ENCODE data around the gene FOXF2.
A peak's percentile ranks its signal among the peaks of the same experiment; 100 is the strongest.

The FOXF2 gene

DNA sequence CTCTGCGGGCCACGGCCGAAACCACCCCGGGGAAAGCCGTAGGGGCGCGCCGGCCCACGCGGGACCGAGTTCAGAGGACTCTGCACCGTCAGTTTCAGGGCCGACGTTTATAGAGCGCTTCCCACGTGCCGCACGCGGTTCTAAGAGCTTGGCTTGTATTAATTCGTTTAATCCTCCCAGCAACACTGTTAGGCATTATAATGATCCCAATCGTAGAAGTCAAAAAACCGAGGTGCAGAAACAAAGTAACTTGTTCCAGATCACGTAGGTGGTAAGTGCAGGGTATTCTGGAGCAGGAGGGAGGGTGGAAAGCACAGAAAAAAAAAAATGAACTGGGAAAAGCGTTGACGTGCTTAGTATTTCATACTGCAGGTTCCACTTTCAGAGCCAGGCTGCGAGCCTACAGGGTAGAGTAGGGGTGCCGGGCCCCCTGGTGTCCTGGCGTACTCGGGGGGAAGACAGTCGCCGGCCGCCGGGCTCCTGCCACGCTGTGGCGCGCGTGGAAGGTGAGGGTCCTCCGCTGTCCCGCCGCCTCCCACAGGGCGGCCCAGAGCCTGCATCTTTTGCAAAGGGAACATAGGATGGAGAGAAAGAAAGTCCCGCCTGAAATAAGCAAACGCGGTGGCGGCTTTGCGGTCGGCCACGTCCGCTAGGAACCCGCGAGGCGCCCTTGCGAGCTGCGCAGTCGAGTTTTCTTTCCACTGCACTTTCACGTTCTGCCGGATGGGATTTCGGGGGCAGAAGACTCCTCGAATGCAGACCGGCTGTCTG is 10.2 kb upstream of the FOXF2 start:
- no peak for DNase-seq

DNA sequence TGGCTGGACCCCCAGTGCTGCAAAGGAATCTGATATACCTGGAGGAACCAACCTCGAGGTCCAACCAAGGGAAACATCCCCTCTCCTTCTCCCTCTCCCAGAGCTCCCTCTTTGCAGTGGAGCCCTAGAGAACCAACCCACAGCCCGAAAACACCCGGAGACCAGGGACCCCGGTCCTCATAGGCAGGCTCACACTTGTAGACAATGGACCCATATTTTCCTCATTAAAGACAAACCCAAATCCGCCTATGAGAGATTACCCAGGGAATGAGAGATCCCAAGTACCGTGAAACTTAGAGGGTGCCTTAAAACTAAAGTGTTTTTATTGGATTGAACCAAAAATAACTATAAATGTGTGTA is 9.6 kb upstream of the FOXF2 start:
- no peak for DNase-seq

DNA sequence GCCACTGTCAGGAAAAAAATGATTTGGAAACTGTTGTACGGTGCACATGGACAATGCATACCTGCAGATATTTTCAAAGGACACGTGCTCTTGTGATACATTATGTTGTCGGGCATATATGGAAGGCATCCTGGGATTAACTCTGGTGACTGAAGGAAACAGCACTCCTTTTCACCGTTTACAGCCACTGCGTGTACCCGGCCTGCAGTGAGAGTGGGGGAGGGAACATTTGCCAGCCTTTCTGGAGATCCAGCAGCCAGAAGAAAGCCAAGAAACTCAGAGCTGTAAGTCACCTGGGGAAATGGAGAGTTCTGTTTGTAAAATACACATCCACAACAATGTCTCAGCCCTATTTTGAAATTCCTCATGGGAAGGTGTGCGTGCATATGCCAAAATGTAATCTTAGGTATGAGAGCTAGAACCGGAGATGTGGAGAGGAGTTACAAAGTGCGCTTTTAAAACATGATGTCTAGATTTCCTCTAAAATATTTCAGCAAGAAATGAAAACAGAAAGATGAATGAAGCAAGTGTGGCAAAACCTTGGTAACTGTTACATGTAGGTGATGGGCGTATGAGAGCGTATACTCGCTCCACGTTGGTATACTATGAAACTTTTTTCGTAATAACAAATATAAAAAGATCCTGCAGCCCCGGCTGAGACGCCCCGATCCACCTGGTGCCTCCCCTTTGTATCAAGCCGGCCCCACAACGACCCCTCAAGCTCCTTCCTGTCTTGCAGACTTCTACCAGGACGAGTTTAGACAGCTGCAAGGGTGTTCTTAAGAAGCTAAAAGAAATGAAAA is 8.6 kb upstream of the FOXF2 start:
- DNase-seq, result no peak

DNA sequence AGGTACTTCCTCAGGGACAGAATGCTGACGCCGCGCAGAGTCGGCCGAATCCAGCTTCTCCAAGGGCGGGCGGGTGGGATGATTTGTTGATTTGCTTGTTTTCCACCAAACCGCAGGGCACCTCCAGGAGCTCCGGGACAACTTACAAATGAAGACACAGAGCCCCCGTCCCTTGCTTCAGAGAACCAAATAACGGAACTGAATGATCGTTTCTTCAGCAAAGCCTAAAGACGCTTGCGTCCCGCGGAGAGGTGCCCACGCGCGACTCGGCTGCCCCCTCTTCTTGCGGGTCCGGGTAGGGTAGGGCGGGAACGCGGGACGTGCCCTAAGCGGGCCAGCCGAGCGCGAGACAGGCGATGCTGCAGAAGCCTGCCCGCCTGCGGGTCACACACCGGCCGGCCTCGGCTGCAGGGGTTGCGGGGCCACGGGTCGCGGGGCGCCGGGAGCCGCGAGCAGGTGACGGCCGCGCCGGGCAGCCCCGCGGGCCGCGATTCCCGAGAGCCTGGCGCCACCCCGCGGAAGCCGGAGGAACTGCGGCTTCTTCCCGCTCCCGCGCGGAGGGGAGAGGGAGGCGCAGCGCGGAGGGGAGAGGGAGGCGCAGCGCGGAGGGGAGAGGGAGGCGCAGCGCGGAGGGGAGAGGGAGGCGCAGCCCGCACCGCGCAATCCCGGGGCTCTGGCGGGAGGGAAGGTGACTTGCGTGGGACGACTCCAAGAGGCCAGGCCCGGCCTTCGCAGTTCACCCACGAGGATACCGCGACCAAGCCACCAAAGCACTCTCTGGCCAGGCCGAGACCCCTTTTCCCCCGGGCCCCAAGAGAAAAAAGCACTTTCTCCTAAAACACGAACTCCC is 7.7 kb upstream of the FOXF2 start:
- DNase-seq, result peak; percentile 48

DNA sequence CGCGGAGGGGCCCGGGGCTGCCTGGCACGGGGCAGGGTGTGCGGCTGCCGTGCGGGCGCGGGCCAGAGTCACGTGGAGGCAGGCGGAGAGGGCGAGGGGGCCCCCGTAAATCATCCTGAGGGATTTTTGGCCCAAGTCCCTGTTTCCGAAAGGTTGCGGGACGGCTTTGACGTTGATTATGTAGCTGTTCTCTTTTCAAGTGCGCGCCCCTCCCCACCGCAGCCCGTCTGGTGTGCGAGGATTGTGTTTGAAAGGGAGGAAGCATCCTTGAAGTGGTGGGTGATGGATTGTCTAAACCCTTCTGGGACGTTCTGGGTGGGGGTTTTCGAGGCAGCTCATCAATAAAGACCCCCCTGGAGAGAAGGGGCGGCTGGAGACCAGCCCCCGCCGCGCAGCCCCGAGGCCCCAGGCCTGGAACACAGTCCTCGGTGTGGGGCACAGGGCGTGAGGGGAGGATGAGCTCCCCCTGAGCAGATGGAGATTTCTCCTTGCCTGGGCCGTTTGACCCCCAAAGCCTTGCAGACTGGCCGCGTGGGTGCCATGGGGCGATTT is 7.0 kb upstream of the FOXF2 start:
- no peak for DNase-seq

DNA sequence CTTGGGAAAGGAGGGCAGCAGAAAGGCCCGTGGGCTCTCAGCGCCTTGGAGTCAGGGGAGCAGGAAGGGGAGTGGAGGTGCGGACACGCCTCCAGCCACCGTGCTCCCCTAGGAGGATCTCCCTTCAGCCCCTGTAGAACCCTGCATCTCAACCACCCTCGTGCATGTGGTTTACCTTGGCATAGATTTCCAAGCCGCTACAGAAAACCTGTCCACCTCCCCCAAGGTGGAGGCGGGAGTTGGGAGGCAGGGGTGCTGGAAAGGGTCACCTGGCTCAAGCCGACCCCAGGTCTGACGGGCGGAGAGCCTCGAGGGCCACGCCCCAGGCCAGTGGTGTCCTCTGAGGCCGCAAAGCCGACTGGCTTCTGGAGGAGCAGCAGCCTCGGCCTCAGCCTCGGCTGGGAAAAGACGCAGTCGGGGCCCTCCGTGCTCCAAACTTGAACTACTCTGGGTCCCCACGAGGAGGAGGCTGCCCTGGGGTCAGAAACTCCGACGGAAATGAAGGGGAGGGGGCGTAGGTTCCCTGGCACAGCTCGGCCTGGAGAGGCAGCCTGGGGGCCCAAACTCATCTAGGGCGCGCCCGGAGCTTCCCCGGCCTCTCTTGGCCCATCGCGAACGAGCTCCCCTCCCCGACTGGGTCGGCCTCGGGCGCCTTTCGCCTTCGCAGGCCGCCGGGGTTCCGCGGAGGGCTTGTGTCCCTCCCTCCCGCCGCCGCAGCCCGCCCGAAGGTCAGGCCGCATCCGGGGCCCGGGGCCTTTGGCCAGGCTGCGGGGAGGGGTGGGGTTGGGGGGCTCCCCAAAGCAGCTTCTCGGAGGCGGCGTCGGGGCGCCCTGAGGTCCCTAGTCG is 6.3 kb upstream of the FOXF2 start:
- DNase-seq, result no peak

DNA sequence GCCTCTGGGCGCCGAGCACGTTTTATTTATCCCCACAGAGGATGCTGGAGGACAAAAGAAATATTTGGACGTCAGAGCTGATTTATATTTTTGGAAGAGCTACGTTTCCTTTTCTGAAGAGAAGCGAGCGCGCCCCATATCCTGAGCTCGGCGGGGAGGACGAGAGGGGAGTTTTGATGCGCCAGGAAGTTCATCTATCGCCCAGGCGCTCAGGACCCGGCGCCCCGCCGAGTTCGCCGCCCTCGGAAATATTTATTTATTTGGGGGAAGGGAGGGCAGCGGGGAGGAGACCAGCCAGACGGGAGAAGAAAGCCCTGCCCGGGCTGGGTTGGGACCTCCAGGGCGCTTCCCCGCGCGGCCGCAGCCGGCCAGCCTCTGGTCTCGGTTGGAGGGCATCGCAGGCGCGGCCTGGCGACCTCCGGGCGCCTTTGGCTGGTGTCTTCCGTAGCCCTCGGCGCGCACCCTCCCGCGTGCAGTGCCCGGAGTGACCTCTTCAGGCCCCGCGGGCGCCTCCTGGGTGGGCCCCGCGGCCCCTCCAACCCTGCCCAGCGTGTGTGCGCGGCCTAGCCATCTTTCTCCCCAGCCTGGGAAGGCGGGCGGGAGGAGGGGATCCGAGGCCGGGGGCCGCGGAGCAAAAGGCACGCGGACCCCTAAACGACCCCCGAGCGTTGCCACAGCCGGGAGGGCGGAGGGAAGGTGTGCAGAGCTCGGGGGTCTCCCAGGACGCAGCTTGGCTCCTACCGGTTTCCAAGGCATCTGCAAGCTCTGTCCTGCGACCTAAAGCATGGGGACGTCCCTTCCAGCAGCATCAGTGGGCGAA is 5.4 kb upstream of the FOXF2 start:
- DNase-seq, result no peak

DNA sequence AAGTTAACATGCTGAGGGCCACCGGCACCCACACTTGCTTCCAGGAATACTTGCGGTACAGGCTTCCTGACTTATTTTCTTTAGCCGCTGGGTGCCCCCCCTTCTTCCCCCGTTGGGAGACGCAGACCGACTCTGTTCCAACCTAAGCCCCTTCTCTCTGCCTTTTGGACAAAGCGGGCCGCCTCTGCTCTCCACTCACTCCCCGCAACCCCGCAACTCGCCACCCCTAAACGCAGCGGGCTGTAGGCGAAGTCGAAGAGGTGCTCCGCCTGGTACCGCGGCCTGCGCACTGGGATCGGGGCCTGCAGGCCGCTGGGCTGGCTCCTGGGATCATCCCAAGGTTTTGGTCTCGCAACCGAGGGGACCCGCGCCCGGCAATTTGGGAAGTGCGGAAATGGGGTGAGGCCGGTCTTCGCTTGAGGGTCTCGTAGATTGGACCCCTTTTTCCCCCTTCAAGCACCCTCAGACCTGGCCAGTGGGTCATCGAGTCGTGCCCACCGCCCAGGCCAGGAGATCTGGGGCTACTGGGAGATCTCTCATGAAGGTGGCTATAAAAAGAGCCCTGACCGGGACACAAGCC is 4.7 kb upstream of the FOXF2 start:
- no peak for DNase-seq

DNA sequence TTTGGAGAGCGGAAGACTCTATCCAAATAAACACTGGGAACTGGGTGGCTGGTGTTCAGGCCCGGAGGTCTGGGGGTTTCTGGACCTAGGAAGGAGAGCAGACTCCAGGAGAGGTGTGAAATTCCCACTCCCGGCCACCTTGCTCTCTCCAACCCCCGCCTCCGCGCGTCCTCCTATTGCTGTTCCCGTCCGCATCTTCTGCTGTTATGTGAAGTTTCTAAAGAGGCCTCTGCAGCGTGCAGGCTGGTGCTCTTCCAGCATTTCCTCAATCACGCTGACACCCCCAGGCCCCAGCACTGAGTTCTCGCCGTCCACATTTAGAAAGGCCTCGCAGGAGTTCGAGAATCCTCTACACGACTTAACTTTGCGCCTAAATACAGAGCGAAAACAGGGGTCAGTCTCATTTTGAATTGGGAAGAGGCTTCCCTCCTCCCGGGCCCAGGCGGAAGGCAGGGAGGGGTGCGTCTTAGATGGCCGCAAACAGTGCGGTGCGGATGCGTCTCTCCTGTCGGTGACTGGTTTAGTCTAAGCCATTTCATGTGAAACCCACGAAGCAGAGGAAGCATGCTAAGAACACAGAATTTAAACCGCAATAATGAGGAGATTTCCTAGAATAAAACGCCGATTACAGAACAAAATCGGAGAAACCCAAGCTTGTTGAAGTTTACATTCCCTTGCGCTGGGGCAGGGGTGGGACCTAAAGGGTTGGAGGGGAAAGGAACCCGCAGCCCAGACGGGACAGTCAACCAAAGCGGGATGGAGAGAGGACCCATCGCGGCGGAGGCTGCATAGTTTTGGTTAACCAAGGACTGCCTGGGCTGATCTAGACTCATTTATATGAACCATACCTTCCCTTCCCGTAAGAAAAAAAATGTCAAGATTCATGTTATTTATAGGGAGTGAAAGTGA is 4.0 kb upstream of the FOXF2 start:
- no peak for DNase-seq

DNA sequence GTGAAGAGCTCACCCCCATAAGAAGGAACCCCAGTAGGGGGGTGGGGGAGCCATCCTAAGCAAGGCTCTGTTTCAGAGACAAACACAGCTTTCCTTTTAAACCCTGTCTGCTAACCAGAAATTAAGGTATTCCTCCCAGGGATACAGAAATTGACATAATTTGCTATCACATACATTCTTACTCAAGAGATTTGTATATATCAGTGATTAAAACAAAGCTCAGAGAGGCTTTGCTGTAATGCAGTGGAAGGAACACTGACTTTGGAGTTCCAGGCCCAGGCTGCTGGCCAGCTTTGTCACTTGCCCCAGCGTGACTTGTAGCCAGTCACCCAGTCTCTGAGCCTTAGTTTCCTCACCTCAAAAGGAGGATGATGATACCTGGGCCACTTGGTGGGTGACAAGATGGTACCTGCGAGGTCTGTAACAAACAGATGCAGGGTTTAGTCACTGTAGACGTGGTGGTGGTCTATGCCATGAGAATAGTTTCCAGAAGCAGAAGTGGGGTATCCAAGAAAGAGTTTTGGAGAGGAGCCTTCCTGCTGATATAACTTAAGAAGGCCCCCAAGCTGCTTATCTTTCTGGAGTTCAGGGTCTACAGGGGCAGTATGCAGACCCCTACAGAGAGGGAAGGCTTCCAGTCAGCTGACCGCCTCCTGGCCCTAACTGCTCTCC is 3.2 kb upstream of the FOXF2 start:
- DNase-seq, result no peak

DNA sequence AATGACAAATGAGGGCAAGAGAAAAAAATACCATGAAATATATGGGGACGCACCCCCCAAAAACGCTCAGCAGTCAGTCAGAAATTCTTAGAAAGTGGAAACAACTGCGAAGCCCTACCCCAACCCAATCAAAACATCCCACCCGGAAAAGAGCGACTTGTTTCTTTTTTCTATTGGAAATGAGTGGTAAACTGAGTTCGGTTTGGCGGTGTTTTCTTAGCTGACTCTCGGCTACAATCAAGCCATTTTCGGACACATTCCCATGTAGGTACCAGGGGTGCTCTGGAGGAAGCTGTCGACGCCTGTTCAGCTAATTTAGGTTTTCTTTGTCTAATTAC is 1.9 kb upstream of the FOXF2 start:
- DNase-seq, result no peak

DNA sequence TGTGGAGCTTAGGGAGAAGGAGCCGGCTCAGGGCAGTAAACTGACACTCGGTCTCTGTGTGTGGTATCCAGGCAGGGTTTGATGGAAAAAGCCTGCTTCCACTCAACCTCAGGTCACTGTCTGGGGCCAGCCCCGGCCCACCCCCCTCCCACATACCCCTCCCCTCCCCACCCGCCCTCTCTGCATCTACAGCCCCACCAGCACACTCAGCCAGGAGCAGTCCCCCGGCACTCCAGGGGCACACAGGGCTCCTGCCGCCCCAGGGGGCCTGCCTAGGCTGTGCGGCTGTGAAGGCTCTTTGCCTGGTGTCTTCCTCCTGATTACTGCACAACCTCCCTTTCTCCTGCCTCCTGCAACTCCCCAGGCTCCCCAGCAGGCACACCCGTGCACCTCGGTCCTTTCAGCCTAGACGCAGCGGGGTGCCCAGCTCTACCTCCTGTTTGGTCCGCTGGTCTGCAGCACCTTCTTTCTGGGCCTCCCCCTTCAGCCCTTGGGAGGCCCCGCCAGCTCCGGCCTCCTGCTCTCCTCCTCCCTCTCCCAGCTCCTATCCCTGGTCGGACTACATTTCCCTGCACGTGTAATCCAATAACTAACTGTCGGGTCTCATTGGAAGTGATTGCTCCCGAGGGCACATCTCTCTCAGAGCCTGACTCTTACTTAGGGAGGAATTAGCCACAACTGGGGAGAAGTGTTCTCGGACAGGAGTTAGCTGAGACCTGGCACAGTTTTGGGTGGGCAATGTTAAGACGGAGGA is 1.3 kb upstream of the FOXF2 start:
- no peak for DNase-seq

DNA sequence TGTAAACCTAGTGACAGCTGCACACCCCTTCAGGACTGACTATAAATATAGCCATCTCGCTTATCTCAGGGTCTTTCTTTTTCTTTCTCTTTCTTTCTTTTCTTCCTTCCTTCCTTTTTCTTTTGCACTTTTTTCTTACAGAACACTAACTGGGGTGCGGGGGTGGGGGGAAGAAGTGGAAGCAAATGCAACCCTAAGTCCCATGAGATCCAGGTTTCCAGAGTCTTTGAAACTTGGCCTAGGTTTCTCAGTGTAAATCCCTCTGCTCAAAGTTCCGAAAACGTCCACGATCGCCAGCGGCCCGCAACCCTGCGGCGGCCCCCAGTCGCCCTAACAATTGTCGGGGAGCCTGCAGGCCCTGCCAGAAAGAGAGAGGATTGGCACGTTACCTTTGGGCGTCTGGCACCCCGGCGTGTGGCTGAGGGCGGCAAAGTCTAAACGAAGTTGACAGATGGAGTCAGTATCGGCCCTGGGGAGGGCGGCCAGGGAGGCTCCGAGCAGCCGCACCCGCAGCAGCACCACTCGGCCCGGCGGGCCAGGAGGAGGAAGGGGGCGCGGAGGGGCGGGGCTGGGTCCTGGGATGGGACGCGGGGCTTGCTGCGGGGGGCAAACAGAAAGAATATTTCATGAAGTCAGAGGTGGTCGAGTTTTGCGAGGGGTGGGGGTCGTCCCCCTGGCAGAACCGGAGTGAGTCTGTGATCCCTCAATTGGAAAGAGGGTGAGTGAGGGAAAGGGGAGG is 577 bp upstream of the FOXF2 start:
- no peak for DNase-seq

DNA sequence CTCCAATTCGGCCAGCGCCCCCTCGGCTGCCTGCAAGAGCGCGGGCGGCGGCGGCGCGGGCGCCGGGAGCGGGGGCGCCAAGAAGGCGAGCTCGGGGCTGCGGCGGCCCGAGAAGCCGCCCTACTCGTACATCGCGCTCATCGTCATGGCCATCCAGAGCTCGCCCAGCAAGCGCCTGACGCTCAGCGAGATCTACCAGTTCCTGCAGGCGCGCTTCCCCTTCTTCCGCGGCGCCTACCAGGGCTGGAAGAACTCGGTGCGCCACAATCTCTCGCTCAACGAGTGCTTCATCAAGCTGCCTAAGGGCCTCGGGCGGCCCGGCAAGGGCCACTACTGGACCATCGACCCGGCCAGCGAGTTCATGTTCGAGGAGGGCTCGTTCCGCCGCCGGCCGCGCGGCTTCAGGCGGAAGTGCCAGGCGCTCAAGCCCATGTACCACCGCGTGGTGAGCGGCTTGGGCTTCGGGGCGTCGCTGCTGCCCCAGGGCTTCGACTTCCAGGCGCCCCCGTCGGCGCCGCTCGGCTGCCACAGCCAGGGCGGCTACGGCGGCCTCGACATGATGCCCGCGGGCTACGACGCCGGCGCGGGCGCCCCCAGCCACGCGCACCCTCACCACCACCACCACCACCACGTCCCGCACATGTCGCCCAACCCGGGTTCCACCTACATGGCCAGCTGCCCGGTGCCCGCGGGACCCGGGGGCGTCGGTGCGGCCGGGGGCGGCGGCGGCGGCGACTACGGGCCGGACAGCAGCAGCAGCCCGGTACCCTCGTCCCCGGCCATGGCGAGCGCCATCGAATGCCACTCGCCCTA is 963 bp downstream of the FOXF2 start:
- peak; percentile 42 for DNase-seq

DNA sequence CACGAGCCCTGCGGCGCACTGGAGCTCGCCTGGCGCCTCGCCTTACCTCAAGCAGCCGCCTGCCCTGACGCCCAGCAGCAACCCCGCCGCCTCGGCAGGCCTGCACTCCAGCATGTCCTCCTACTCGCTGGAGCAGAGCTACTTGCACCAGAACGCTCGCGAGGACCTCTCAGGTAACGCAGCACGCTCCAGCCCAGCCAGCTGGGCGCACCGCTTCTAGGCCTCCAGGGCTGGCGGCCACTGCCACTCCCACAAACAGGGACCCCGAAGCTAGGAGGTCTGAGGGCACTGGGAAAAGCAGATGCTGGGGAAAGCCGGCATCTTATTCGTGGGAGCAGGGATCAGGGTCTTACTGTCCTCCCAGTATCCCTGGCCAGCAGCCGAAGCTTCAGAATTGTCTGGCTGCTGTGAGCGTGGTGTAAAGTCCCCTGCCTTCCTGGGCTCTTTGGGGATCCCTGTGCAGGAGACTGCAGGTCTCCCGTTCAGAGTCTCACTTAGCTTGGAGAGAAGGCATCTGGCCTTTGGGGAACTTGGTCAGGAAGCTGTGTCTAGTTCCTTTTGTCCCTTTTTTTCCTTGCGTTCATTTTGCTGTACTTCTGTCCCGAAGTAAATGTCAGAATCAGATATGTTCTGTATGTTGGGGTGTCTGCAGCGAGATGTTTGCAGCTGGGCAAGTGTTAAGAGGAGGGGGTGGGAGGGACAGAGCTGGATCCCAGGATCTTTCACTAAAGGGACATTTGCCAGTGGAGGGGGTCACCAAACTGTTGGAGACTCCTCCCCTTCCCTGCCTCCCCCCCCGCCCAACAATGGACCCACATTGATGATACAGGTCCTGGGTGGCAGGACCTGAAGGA is 1.8 kb downstream of the FOXF2 start:
- DNase-seq, result peak; percentile 31

DNA sequence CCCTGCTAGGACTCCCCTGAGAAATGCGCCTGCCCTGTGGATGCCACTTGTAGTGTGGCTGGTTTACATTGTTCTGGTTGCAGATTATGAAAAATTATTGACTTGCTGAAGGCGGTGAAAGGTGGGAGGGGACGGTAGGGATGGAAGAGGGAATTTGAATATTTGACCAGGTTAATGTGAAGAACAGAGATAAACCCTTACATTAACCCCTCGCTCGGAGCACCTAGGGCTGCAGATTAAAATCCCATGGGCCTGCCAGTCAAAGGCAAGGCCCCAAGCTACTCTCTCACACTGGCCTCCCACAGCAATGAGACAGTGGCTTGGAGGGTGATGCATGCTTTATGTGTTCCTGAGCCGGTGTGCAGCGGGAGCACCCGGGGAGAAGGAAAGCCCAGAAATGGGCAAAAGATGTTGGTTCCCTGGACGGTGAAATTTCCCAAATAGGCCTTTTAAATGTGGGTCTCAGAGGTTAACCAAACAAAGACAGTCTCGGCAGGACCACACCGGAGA is 2.5 kb downstream of the FOXF2 start:
- no peak for DNase-seq

All from NCI-H1105 (cell line).